Natural killer cell (primary cell): ENCODE measurements around the gene CNNM3. TPM values are rescaled to one million over a fixed set of nuclear protein-coding genes. Genes with fewer than 3 reads are reported as not detected.

Experiments used
- ATAC-seq, 3 donors: fragments of 150-1000 bp in 2 of 3; fragments of 200-7000 bp in 1 of 3; cut with Tn5 transposase; 1 replicate in 1 of 3; 2 replicates in 2 of 3; pipeline ENCODE4 v1.10.0; 2021; ENCODE audit warnings: mild to moderate bottlenecking in 2 of 3, moderate library complexity in 2 of 3
- DNase-seq, 2 donors: peaks; one replicate each; pipeline versions ENCODE4 v3.0.0 to v3.0.0-alpha.2; 2013 to 2021; ENCODE audit warnings: mixed read lengths in 1 of 2
- H3K27ac ChIP-seq: one replicate; pipeline ENCODE4 v1.5.1; 2013; ENCODE audit warnings: mild to moderate bottlenecking, low read length
- H3K27me3 ChIP-seq: one replicate; pipeline ENCODE4 v1.6.1; 2013; ENCODE audit warnings: low read length; ENCODE audit not compliant: control insufficient read depth, insufficient read depth
- H3K36me3 ChIP-seq: one replicate; pipeline ENCODE4 v1.6.1; 2013; ENCODE audit warnings: low read length; ENCODE audit not compliant: control insufficient read depth, insufficient read depth
- H3K4me1 ChIP-seq: one replicate; pipeline ENCODE4 v1.6.1; 2013; ENCODE audit warnings: low read length; ENCODE audit not compliant: control insufficient read depth, insufficient read depth
- H3K4me3 ChIP-seq: one replicate; pipeline ENCODE4 v1.5.1; 2013; ENCODE audit warnings: low read length
- H3K9me3 ChIP-seq: one replicate; pipeline ENCODE4 v1.6.1; 2013; ENCODE audit warnings: low read length; ENCODE audit not compliant: control insufficient read depth, insufficient read depth
- H3K27ac Mint-ChIP-seq, 2 donors: one replicate each; pipeline ENCODE4 v1.8.0; 2022; ENCODE audit warnings: mild to moderate bottlenecking in 2 of 2, mixed read lengths in 2 of 2, moderate library complexity in 1 of 2
- H3K27me3 Mint-ChIP-seq, 2 donors: one replicate each; pipeline ENCODE4 v1.8.0; 2022; ENCODE audit warnings: low read depth in 2 of 2, mixed read lengths in 2 of 2
- H3K36me3 Mint-ChIP-seq: one replicate; pipeline ENCODE4 v1.8.0; 2022; ENCODE audit warnings: mixed read lengths
- H3K4me1 Mint-ChIP-seq, 2 donors: one replicate each; pipeline ENCODE4 v1.8.0; 2022; ENCODE audit warnings: mixed read lengths in 2 of 2
- H3K4me3 Mint-ChIP-seq: one replicate; pipeline ENCODE4 v1.8.0; 2022; ENCODE audit warnings: mild to moderate bottlenecking, moderate library complexity, mixed read lengths
- H3K9me3 Mint-ChIP-seq, 2 donors: one replicate each; pipeline ENCODE4 v1.8.0; 2022; ENCODE audit warnings: mixed read lengths in 2 of 2
- WGBS: methylation state at CpG from one replicate; pipeline ENCODE4 v1.1.7; 2013; ENCODE audit warnings: missing lambda C conversion rate; ENCODE audit not compliant: insufficient coverage; 5-methylcytosine and 5-hydroxymethylcytosine counted together
- intact Hi-C: fragments of 100-400 bp; cut with micrococcal nuclease; formaldehyde crosslinking; loops from one replicate; pipeline ENCODE4 v1.14.2; 2022
- total RNA-seq, 4 donors: library from RNA; stranded (reverse); fragments of 120-200 nt in 1 of 4; gene quantifications; one replicate each; pipeline versions ENCODE4 v1.2.3 to v1.2.4, GENCODE V29; 2013 to 2022
- TF ChIP-seq, protein P1 (sequence below): fragments of 200-600 bp; IDR thresholded peaks from one replicate; pipeline ENCODE4 v1.8.0; 2022; ENCODE audit warnings: antibody characterized with exemption

CNNM3 gene
- total RNA-seq, 3 donors from 2014 or later (not counting 1 experiment from before 2014, with no cell fraction given) = 33.8 to 55.2 (median 45.6) TPM

DNA sequence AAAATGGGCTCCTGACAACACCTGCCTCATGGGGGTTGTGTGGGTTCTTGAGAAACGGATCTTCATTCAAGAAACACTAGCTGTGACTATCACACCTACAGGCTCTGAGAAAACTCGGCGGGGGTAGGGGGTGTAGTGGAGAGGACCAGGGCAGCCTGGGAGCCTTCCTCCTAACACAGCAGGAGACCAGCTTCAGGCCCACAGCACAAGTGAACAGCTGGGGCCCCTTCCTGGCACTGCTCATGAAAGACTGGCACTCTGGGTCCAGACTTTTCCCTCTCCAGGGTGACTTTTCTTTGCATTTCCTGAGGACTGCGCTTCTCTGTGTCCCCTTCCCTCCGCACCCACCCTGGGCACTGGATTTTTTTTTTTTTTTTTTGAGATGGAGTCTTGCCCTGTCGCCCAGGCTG is 61.0 kb downstream of the CNNM3 start:
- H3K27ac Mint-ChIP-seq = peak overlapping the region in 1 of 2 donors; percentile 80
- Histone ChIP-seq H3K9me3 (no peaks in the 10 kb centered on the region), H3K36me3 (no peaks in the 10 kb centered on the region), H3K4me1 (peaks cover 42% of the 10 kb centered on the region), H3K4me3 (no peak overlapping the region), H3K27me3 (no peaks in the 10 kb centered on the region), H3K27ac (no peak overlapping the region)
- intact Hi-C loops = loop anchor here (5.0 kb wide), 1 partner anchor 35 kb away; no protein-coding TSS in a partner anchor
- H3K4me3 Mint-ChIP-seq = no peak overlapping the region
- DNase-seq (no peak), ATAC-seq (peak; percentile 45 to 73 (median 72))
- no peaks in the 10 kb centered on the region for H3K27me3 Mint-ChIP-seq
- TF ChIP-seq, protein P1, sequence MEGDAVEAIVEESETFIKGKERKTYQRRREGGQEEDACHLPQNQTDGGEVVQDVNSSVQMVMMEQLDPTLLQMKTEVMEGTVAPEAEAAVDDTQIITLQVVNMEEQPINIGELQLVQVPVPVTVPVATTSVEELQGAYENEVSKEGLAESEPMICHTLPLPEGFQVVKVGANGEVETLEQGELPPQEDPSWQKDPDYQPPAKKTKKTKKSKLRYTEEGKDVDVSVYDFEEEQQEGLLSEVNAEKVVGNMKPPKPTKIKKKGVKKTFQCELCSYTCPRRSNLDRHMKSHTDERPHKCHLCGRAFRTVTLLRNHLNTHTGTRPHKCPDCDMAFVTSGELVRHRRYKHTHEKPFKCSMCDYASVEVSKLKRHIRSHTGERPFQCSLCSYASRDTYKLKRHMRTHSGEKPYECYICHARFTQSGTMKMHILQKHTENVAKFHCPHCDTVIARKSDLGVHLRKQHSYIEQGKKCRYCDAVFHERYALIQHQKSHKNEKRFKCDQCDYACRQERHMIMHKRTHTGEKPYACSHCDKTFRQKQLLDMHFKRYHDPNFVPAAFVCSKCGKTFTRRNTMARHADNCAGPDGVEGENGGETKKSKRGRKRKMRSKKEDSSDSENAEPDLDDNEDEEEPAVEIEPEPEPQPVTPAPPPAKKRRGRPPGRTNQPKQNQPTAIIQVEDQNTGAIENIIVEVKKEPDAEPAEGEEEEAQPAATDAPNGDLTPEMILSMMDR = no peak
- H3K9me3 Mint-ChIP-seq = no peaks in the 10 kb centered on the region
- H3K4me1 Mint-ChIP-seq = peaks cover 9 to 23% of the 10 kb centered on the region in 2 donors
- WGBS = 98% methylated on average over 3 of the region's 6 CpGs
- no peaks in the 10 kb centered on the region for H3K36me3 Mint-ChIP-seq

DNA sequence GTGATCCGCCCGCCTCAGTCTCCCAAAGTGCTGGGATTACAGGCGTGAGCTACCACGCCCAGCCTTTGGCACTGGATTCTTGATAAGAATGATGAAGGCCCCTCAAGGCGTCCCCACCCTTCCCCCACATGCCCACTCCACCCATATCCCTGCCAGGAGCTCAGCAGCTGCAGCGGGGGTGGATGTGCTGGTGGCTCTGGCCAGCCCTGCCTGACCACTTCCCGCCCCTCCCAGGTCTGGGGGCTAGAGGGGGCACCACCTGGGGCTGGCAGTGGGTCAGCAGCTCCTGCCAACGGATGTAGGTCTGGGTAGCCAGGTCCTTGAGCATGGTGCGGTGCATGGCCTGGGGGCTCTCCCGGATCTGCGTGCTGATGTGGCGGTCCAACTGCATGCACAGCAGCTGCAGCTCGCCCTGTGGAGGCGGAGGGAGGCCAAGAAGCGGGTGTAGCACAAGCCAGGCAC is 61.6 kb downstream of the CNNM3 start:
- H3K9me3 Mint-ChIP-seq = no peaks in the 10 kb centered on the region
- no peak overlapping the region for H3K27ac Mint-ChIP-seq
- DNase-seq (no peak), ATAC-seq (no peak)
- H3K4me1 Mint-ChIP-seq = peaks cover 9 to 23% of the 10 kb centered on the region in 2 donors
- no peak overlapping the region for H3K27ac ChIP-seq
- no peaks in the 10 kb centered on the region for H3K36me3 ChIP-seq
- no peaks in the 10 kb centered on the region for H3K36me3 Mint-ChIP-seq
- no peak overlapping the region for H3K4me3 Mint-ChIP-seq
- intact Hi-C loops = loop anchor here (5.0 kb wide), 1 partner anchor 35 kb away; no protein-coding TSS in a partner anchor
- H3K4me1 ChIP-seq = peaks cover 42% of the 10 kb centered on the region
- no peaks in the 10 kb centered on the region for H3K27me3 ChIP-seq
- TF ChIP-seq, protein P1 = no peak
- no peak overlapping the region for H3K4me3 ChIP-seq
- no peaks in the 10 kb centered on the region for H3K9me3 ChIP-seq
- 90% methylated on average over 15 of the region's 15 CpGs for WGBS
- no peaks in the 10 kb centered on the region for H3K27me3 Mint-ChIP-seq

DNA sequence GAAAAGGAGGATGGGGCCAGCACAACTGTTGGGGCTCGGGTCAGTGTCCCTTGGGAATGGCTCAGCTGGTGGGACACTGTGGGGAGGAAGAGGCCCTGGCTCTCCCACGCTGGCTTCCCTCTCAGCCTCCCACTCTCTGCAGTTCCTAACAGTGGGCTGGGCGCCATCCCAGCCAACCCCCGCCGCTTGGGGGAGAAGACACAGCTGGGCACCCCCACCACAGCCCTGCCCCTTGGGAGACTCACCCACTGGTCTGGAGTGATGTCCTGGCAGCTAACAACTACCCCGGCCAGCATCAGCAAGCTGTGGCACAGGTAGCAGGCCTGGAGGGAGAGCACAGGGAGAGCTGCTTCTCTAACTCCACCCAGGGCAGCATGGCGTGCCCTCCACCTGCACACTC is 62.1 kb downstream of the CNNM3 start:
- H3K27ac Mint-ChIP-seq = no peak overlapping the region

More for the DNA sequence above, 62.1 kb downstream of the CNNM3 start:
- TF ChIP-seq, protein P1 = no peak
- Histone ChIP-seq H3K27ac (no peak overlapping the region), H3K27me3 (no peaks in the 10 kb centered on the region), H3K36me3 (no peaks in the 10 kb centered on the region), H3K4me1 (peaks cover 42% of the 10 kb centered on the region), H3K9me3 (no peaks in the 10 kb centered on the region), H3K4me3 (no peak overlapping the region)
- DNase-seq = no peak
- Mint-ChIP-seq H3K36me3 (no peaks in the 10 kb centered on the region), H3K27me3 (no peaks in the 10 kb centered on the region), H3K9me3 (no peaks in the 10 kb centered on the region), H3K4me3 (no peak overlapping the region), H3K4me1 (peaks cover 9 to 23% of the 10 kb centered on the region in 2 donors)
- intact Hi-C loops = loop anchor here (5.0 kb wide), 1 partner anchor 34 kb away; no protein-coding TSS in a partner anchor
- ATAC-seq = no peak
- WGBS = 87% methylated on average over 7 of the region's 7 CpGs
